Endothelial cell of umbilical vein (primary cell): ENCODE results near the gene SPP2. TPM values are rescaled to one million over a fixed set of nuclear protein-coding genes. Genes with fewer than 3 reads are reported as not detected.

Experiments
- BruUV-seq: library from RNA; stranded (reverse); fragments of 400-500 nt; replicated peaks from 2 replicates; lab custom pipeline; 2021; lab: Mats Ljungman, UMichigan
- CTCF ChIA-PET: fragments of 300-600, 350-600 bp; sonication (Branson Sonifier 250); formaldehyde crosslinking; loops from one replicate; lab custom pipeline; 2021; ENCODE audit warnings: antibody characterized with exemption, inconsistent platforms; lab: Charles Lee
- POLR2A ChIA-PET: fragments of 300-600, 350-600 bp; sonication (Branson Sonifier 250); formaldehyde crosslinking; loops from one replicate; lab custom pipeline; 2021; ENCODE audit warnings: antibody characterized with exemption, inconsistent platforms; lab: Charles Lee
- DNase-seq: peaks from one replicate; pipeline ENCODE4 v3.0.0-alpha.2; 2011; ENCODE audit warnings: low read depth, low spot score
- FAIRE-seq: peaks from 2 replicates; lab custom pipeline; 2011; peaks lifted over from hg19 to GRCh38; lab: Jason Lieb, UNC
- H2AFZ ChIP-seq: 2 replicates; pipeline ENCODE4 v1.6.0; 2012; ENCODE audit warnings: low read depth, low read length, control low read depth, inconsistent platforms
- H3K27ac ChIP-seq: 2 replicates; pipeline ENCODE4 v1.5.1; 2011; ENCODE audit warnings: low read depth, mild to moderate bottlenecking, control low read depth, low read length, moderate library complexity; ENCODE audit not compliant: insufficient read depth
- H3K27me3 ChIP-seq, 2 experiments: 2 replicates each; pipeline versions ENCODE4 v1.6.0 to v1.6.1; 2011; ENCODE audit warnings: low read length in 2 of 2, mixed read lengths in 1 of 2; ENCODE audit not compliant: control insufficient read depth in 2 of 2, insufficient read depth in 2 of 2
- H3K36me3 ChIP-seq, 2 experiments: 2 replicates in 1 of 2; 3 replicates in 1 of 2; pipeline ENCODE4 v1.5.1; 2011; ENCODE audit warnings: low read length in 2 of 2, mild to moderate bottlenecking in 1 of 2, moderate library complexity in 1 of 2; ENCODE audit not compliant: control insufficient read depth in 2 of 2, insufficient read depth in 2 of 2; ENCODE audit errors: extremely low read depth in 1 of 2
- H3K4me1 ChIP-seq: 3 replicates; pipeline ENCODE4 v1.5.1; 2011; ENCODE audit warnings: mild to moderate bottlenecking, low read length; ENCODE audit not compliant: control insufficient read depth, insufficient read depth; ENCODE audit errors: extremely low read depth
- H3K4me2 ChIP-seq: 2 replicates; pipeline ENCODE4 v1.6.1; 2011; ENCODE audit warnings: low read length, control low read depth, mixed read lengths; ENCODE audit not compliant: insufficient read depth
- H3K4me3 ChIP-seq, 3 experiments: fragments of 200-600 bp in 1 of 3; sonication (generic), shearing (Covaris generic) in 1 of 3; replicated peaks in 1 of 3; 2 replicates each; pipeline ENCODE4 v1.5.1; 2011 to 2016; ENCODE audit warnings: control low read depth in 3 of 3, low read length in 3 of 3, mild to moderate bottlenecking in 2 of 3, inconsistent platforms in 1 of 3, low read depth in 1 of 3, moderate library complexity in 1 of 3; ENCODE audit not compliant: insufficient read depth in 1 of 3
- H3K79me2 ChIP-seq: 2 replicates; pipeline ENCODE4 v1.6.0; 2012; ENCODE audit warnings: low read length, inconsistent platforms; ENCODE audit not compliant: control insufficient read depth, insufficient read depth
- H3K9ac ChIP-seq: replicated peaks from 2 replicates; pipeline ENCODE3; 2011; ENCODE audit warnings: low read length, control low read depth; ENCODE audit not compliant: insufficient read depth; ENCODE audit errors: extremely low read depth
- H3K9me1 ChIP-seq: replicated peaks from 3 replicates; pipeline ENCODE4 v1.6.0; 2011; ENCODE audit warnings: mild to moderate bottlenecking, low read length; ENCODE audit not compliant: control insufficient read depth, insufficient read depth; ENCODE audit errors: extremely low read depth
- H3K9me3 ChIP-seq: replicated peaks from 2 replicates; pipeline ENCODE4 v1.5.1; 2012; ENCODE audit warnings: low read length, inconsistent platforms; ENCODE audit not compliant: control insufficient read depth, insufficient read depth
- H4K20me1 ChIP-seq: replicated peaks from 2 replicates; pipeline ENCODE3; 2011; ENCODE audit warnings: mild to moderate bottlenecking, low read length; ENCODE audit not compliant: control insufficient read depth, insufficient read depth; ENCODE audit errors: extremely low read depth
- CTCF ChIP-seq, 2 donors: IDR thresholded peaks; 1 replicate in 1 of 2; 2 replicates in 1 of 2; pipeline ENCODE4 v1.5.1; 2011; ENCODE audit warnings: low read length in 2 of 2, mild to moderate bottlenecking in 2 of 2, moderate library complexity in 2 of 2, control low read depth in 1 of 2, inconsistent platforms in 1 of 2, low read depth in 1 of 2; ENCODE audit not compliant: insufficient read depth in 1 of 2; ENCODE audit errors: extremely low read depth in 1 of 2
- EZH2 ChIP-seq: IDR thresholded peaks from 2 replicates; pipeline ENCODE4 v1.6.1; 2012; ENCODE audit warnings: borderline replicate concordance, low read depth, mild to moderate bottlenecking, moderate library complexity, low read length, inconsistent platforms; ENCODE audit not compliant: severe bottlenecking
- FOS ChIP-seq: IDR thresholded peaks from 2 replicates; pipeline ENCODE4 v1.6.1; 2011; ENCODE audit warnings: mild to moderate bottlenecking, low read length, moderate library complexity, borderline replicate concordance; ENCODE audit not compliant: insufficient read depth
- GATA2 ChIP-seq: IDR thresholded peaks from 2 replicates; pipeline ENCODE4 v1.7.0; 2011; ENCODE audit warnings: low read depth, mild to moderate bottlenecking, moderate library complexity, mixed read lengths, low read length; ENCODE audit not compliant: insufficient read length, insufficient read depth
- JUN ChIP-seq: IDR thresholded peaks from 2 replicates; pipeline ENCODE4 v1.6.1; 2011; ENCODE audit warnings: borderline replicate concordance, low read depth; ENCODE audit not compliant: insufficient read length, insufficient read depth
- MAX ChIP-seq: IDR thresholded peaks from 2 replicates; pipeline ENCODE4 v1.6.1; 2011; ENCODE audit not compliant: insufficient read depth, insufficient read length
- MYC ChIP-seq: IDR thresholded peaks from one replicate; pipeline ENCODE4 v1.6.1; 2011; ENCODE audit warnings: mild to moderate bottlenecking, low read depth, low read length
- POLR2A ChIP-seq: IDR thresholded peaks from 2 replicates; pipeline ENCODE4 v1.6.1; 2012; ENCODE audit warnings: low read depth, mild to moderate bottlenecking, control low read depth, low read length
- POLR2AphosphoS5 ChIP-seq: IDR thresholded peaks from 2 replicates; pipeline ENCODE4 v1.6.1; 2012; ENCODE audit warnings: low read depth, mild to moderate bottlenecking, control low read depth, low read length, moderate library complexity; ENCODE audit not compliant: insufficient read depth
- dilution Hi-C: fragments of 300-500 bp; cut with MboI; formaldehyde crosslinking; loops from one replicate; pipeline ENCODE4 v1.15.0; 2019; ENCODE audit warnings: low sequenced_read_pairs; ENCODE audit not compliant: extremely low pct_ligation_motif_present
- intact Hi-C: fragments of 100-400 bp; cut with micrococcal nuclease; formaldehyde crosslinking; loops from one replicate; pipeline ENCODE4 v1.10.0; 2022
- polyA plus RNA-seq, 4 experiments: library from polyadenylated mRNA; depleted of rRNA in 3 of 4; stranded (reverse) in 3 of 4; unstranded in 1 of 4; fragments of >200 nt; gene quantifications; 2 replicates each; pipeline versions ENCODE4 v1.2.1 to v1.2.3, GENCODE V29; 2011 to 2012; ENCODE audit warnings: missing spikeins in 1 of 4
- total RNA-seq: library from RNA; stranded (reverse); gene quantifications from 2 replicates; pipeline ENCODE4 v1.2.3, GENCODE V29; 2021

The SPP2 gene
- total and polyA plus RNA-seq, 2 donors (not counting 3 experiments of a cell fraction or from before 2014, with no cell fraction given), result not detected

- TF ChIP-seq POLR2A (no peak), JUN (no peak), MYC (no peak), MAX (no peak), FOS (no peak), CTCF (IDR thresholded peaks at IDR 0.05; ENCODE audit: extremely low read depth in 1 of 2, insufficient read depth in 1 of 2, low read depth in 1 of 2, low read length in 2 of 2) (no peak), POLR2AphosphoS5 (no peak), GATA2 (no peak), EZH2 (no peak)
- ChIA-PET CTCF (no interaction called here), POLR2A (no interaction called here)
- Histone ChIP-seq H3K27me3 (no peaks in the 10 kb centered on the region), H3K4me3 (no peak overlapping the region), H3K9ac (no peak overlapping the region), H3K27ac (no peak overlapping the region), H3K9me3 (no peaks in the 10 kb centered on the region), H3K79me2 (no peaks in the 10 kb centered on the region), H3K36me3 (no peaks in the 10 kb centered on the region), H3K9me1 (no peaks in the 10 kb centered on the region), H3K4me2 (no peak overlapping the region), H3K4me1 (peaks cover 25% of the 10 kb centered on the region), H4K20me1 (no peaks in the 10 kb centered on the region), H2AFZ (no peak overlapping the region)
- BruUV-seq, result no TSS peak
- DNase-seq, result no peak
- dilution Hi-C loops, result no loop called here
- intact Hi-C loops, result no loop called here
- FAIRE-seq, result no peak
Measured at GRCh38 chr2:234029150-234029733, 21.3 kb upstream of the SPP2 start.
